NCI-H82 (cell line): Measurements from ENCODE around the gene JPH4.

Experiments used
- DNase-seq: peaks from one replicate; lab custom pipeline; 2025; lab: John Stamatoyannopoulos, UW

Gene JPH4

GRCh38 chr14:23562822-23563472 lies 15.6 kb downstream of the JPH4 start:
- peak; percentile 82 for DNase-seq

- no peak for DNase-seq
Measured at GRCh38 chr14:23561873-23562821, 16.4 kb downstream of the JPH4 start.

- DNase-seq, result no peak
Measured at GRCh38 chr14:23561259-23561658, 17.3 kb downstream of the JPH4 start.

- no peak for DNase-seq
Measured at GRCh38 chr14:23559926-23560520, 18.6 kb downstream of the JPH4 start.

- DNase-seq, result peak; percentile 78
Measured at GRCh38 chr14:23559010-23559925, 19.3 kb downstream of the JPH4 start.

- DNase-seq, result peak; percentile 41
Measured at GRCh38 chr14:23558346-23559009, 20.1 kb downstream of the JPH4 start.

GRCh38 chr14:23557946-23558345 lies 20.6 kb downstream of the JPH4 start:
- no peak for DNase-seq

- no peak for DNase-seq
Measured at GRCh38 chr14:23557521-23557920, 21.1 kb downstream of the JPH4 start.

- no peak for DNase-seq
Measured at GRCh38 chr14:23556700-23557440, 21.7 kb downstream of the JPH4 start.

GRCh38 chr14:23555882-23556699 lies 22.5 kb downstream of the JPH4 start, which contains the start of gene THTPA:
THTPA (plus strand) TSS chr14:23556271; CDS start chr14:23556758, 487 bp downstream.
- DNase-seq, result peak; percentile 94

- DNase-seq, result no peak
Measured at GRCh38 chr14:23555533-23555881, 23.1 kb downstream of the JPH4 start.

- DNase-seq, result peak; percentile 91
Measured at GRCh38 chr14:23551266-23552028, 27.1 kb downstream of the JPH4 start, which contains the start of gene ZFHX2. ZFHX2 (minus strand) TSS chr14:23551765; CDS start chr14:23535325, 16,440 bp downstream.

- DNase-seq, result peak; percentile 58
Measured at GRCh38 chr14:23550812-23551265, 27.8 kb downstream of the JPH4 start.

GRCh38 chr14:23550131-23550811 lies 28.3 kb downstream of the JPH4 start:
- no peak for DNase-seq

- DNase-seq, result no peak
Measured at GRCh38 chr14:23548351-23549318, 30.0 kb downstream of the JPH4 start.

GRCh38 chr14:23547924-23548323 lies 30.7 kb downstream of the JPH4 start:
- no peak for DNase-seq
